Neural progenitor cell (in vitro differentiated cells): ENCODE results near the gene ENO2. TPM values are rescaled to one million over a fixed set of nuclear protein-coding genes. Genes with fewer than 3 reads are reported as not detected.
"Not testable (repeated sequence)": the region's sequence is repeated elsewhere in the genome, so short reads cannot be mapped to it uniquely, and the experiment has no call there.

Source experiments
- DNase-seq: peaks from one replicate; pipeline ENCODE4 v3.0.0-alpha.2; 2016; ENCODE audit warnings: low spot score
- H2AFZ ChIP-seq: fragments of 200-600 bp; sonication (generic); replicated peaks from 2 replicates; pipeline ENCODE4 v1.6.1; 2016; ENCODE audit warnings: antibody characterized with exemption
- H3F3A ChIP-seq: fragments of 200-600 bp; sonication (generic); 2 replicates; pipeline ENCODE4 v1.6.1; 2016; ENCODE audit warnings: antibody characterized with exemption, low read depth
- H3K27ac ChIP-seq: fragments of 200-600 bp; sonication (generic); 2 replicates; pipeline ENCODE4 v1.5.1; 2016; ENCODE audit warnings: mild to moderate bottlenecking
- H3K27me3 ChIP-seq: fragments of 200-600 bp; sonication (generic); 2 replicates; pipeline ENCODE4 v1.6.1; 2016; ENCODE audit warnings: mild to moderate bottlenecking, moderate library complexity
- H3K36me3 ChIP-seq: fragments of 200-600 bp; sonication (generic); 2 replicates; pipeline ENCODE4 v1.5.1; 2016
- H3K4me1 ChIP-seq: fragments of 200-600 bp; sonication (generic); 2 replicates; pipeline ENCODE4 v1.6.1; 2016; ENCODE audit warnings: mixed run types
- H3K4me2 ChIP-seq: fragments of 200-600 bp; sonication (generic); 2 replicates; pipeline ENCODE4 v1.6.1; 2016
- H3K4me3 ChIP-seq: fragments of 200-600 bp; sonication (generic); 2 replicates; pipeline ENCODE4 v1.5.1; 2016
- H3K79me2 ChIP-seq: fragments of 200-600 bp; sonication (generic); 2 replicates; pipeline ENCODE4 v1.6.1; 2016; ENCODE audit warnings: low read depth
- H3K9ac ChIP-seq: fragments of 200-600 bp; sonication (generic); 2 replicates; pipeline ENCODE4 v1.6.1; 2016
- H3K9me3 ChIP-seq: fragments of 200-600 bp; sonication (generic); 2 replicates; pipeline ENCODE4 v1.5.1; 2016; ENCODE audit warnings: low read depth
- H4K20me1 ChIP-seq: fragments of 200-600 bp; sonication (generic); 2 replicates; pipeline ENCODE4 v1.6.1; 2016; ENCODE audit warnings: low read depth
- H3K27ac Mint-ChIP-seq: 3 replicates; pipeline ENCODE4 v1.8.0; 2021; ENCODE audit warnings: mixed read lengths
- H3K27me3 Mint-ChIP-seq: 2 replicates; pipeline ENCODE4 v1.8.0; 2022; ENCODE audit warnings: low read depth, mild to moderate bottlenecking, inconsistent platforms, moderate library complexity, mixed read lengths; ENCODE audit not compliant: insufficient read depth
- H3K36me3 Mint-ChIP-seq: 3 replicates; pipeline ENCODE4 v1.8.0; 2021; ENCODE audit warnings: mixed read lengths
- H3K4me1 Mint-ChIP-seq: 3 replicates; pipeline ENCODE4 v1.8.0; 2021; ENCODE audit warnings: mixed read lengths
- H3K4me3 Mint-ChIP-seq: 3 replicates; pipeline ENCODE4 v1.8.0; 2021; ENCODE audit warnings: mild to moderate bottlenecking, moderate library complexity, mixed read lengths
- H3K9me3 Mint-ChIP-seq: 3 replicates; pipeline ENCODE4 v1.8.0; 2020; ENCODE audit warnings: mixed read lengths
- EZH2 ChIP-seq: fragments of 200-600 bp; sonication (generic); IDR thresholded peaks from 2 replicates; pipeline ENCODE4 v1.6.1; 2017; ENCODE audit warnings: antibody characterized with exemption, mild to moderate bottlenecking, moderate library complexity
- EZH2phosphoT487 ChIP-seq: fragments of 200-600 bp; sonication (generic); IDR thresholded peaks from 2 replicates; pipeline ENCODE4 v1.6.1; 2017; ENCODE audit warnings: antibody characterized with exemption
- total RNA-seq: library from RNA; depleted of rRNA; stranded (reverse); fragments of >200 nt; gene quantifications from 2 replicates; pipeline ENCODE4 v1.2.3, GENCODE V29; 2015; ENCODE audit warnings: low replicate concordance
- TF ChIP-seq, protein P1 (sequence below): fragments of 200-600 bp; sonication (generic); IDR thresholded peaks from 2 replicates; pipeline ENCODE4 v1.5.1; 2017; ENCODE audit warnings: antibody characterized with exemption, mild to moderate bottlenecking

ENO2 gene
- total RNA-seq, 1 donor from 2014 or later, result 82.2 TPM

GRCh38 chr12:6890789-6891645 is 23.4 kb upstream of the ENO2 start:
- peak overlapping the region; percentile 49 for H3K27ac ChIP-seq
- no peaks in the 10 kb centered on the region for H3K9me3 Mint-ChIP-seq
- H3K4me1 ChIP-seq, result peaks cover 18% of the 10 kb centered on the region
- H3K36me3 Mint-ChIP-seq, result no peaks in the 10 kb centered on the region
- no peaks in the 10 kb centered on the region for H3K9me3 ChIP-seq
- H3K36me3 ChIP-seq, result no peaks in the 10 kb centered on the region
- H2AFZ ChIP-seq, result peak overlapping the region; percentile 89
- peak overlapping the region; percentile 78 for H3K4me3 Mint-ChIP-seq
- H3K9ac ChIP-seq, result no peak overlapping the region
- H3K27me3 ChIP-seq, result no peaks in the 10 kb centered on the region
- H4K20me1 ChIP-seq, result no peaks in the 10 kb centered on the region
- H3K4me3 ChIP-seq, result peak overlapping the region; percentile 47
- peaks cover 32% of the 10 kb centered on the region for H3F3A ChIP-seq
- H3K4me1 Mint-ChIP-seq, result peaks cover 26% of the 10 kb centered on the region
- DNase-seq, result peak; percentile 99
- H3K4me2 ChIP-seq, result peak overlapping the region; percentile 81
- TF ChIP-seq, protein P1, sequence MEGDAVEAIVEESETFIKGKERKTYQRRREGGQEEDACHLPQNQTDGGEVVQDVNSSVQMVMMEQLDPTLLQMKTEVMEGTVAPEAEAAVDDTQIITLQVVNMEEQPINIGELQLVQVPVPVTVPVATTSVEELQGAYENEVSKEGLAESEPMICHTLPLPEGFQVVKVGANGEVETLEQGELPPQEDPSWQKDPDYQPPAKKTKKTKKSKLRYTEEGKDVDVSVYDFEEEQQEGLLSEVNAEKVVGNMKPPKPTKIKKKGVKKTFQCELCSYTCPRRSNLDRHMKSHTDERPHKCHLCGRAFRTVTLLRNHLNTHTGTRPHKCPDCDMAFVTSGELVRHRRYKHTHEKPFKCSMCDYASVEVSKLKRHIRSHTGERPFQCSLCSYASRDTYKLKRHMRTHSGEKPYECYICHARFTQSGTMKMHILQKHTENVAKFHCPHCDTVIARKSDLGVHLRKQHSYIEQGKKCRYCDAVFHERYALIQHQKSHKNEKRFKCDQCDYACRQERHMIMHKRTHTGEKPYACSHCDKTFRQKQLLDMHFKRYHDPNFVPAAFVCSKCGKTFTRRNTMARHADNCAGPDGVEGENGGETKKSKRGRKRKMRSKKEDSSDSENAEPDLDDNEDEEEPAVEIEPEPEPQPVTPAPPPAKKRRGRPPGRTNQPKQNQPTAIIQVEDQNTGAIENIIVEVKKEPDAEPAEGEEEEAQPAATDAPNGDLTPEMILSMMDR, result peak; percentile 79
- TF ChIP-seq EZH2, result no peak
- H3K27me3 Mint-ChIP-seq, result no peaks in the 10 kb centered on the region
- peak overlapping the region; percentile 97 for H3K27ac Mint-ChIP-seq
- H3K79me2 ChIP-seq, result no peaks in the 10 kb centered on the region

DNA sequence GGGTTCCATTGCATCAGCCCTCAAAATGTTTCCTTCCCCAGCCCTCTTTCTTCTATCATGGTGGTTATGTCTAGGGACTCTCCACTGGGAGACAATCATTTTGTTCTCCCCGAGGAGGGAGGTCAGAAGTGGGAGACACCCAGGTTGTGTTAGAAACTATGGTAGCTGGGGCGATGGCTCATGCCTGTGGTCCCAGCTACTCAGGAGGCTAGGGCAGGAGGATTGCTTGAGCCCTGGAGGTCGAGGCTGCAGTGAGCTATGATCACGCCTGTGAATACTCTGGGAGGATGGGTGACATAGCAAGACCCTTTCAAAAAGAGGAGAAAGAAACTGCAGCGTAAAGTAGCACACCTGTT is 22.8 kb upstream of the ENO2 start:
- no peak for DNase-seq
- no peaks in the 10 kb centered on the region for H3K36me3 Mint-ChIP-seq
- H3K79me2 ChIP-seq, result no peaks in the 10 kb centered on the region
- H3K36me3 ChIP-seq, result no peaks in the 10 kb centered on the region
- no peaks in the 10 kb centered on the region for H3K27me3 ChIP-seq
- no peaks in the 10 kb centered on the region for H4K20me1 ChIP-seq
- peak overlapping the region; percentile 86 for H3K27ac Mint-ChIP-seq
- H2AFZ ChIP-seq, result peak overlapping the region; percentile 89
- no peaks in the 10 kb centered on the region for H3K27me3 Mint-ChIP-seq
- H3K4me1 Mint-ChIP-seq, result peaks cover 23% of the 10 kb centered on the region
- H3K9ac ChIP-seq, result no peak overlapping the region
- peak overlapping the region; percentile 78 for H3K4me3 Mint-ChIP-seq
- H3K4me2 ChIP-seq, result peak overlapping the region; percentile 77
- H3K9me3 ChIP-seq, result no peaks in the 10 kb centered on the region
- H3K4me1 ChIP-seq, result peaks cover 15% of the 10 kb centered on the region
- peaks cover 28% of the 10 kb centered on the region for H3F3A ChIP-seq
- TF ChIP-seq EZH2 (no peak), EZH2phosphoT487 (no peak)
- TF ChIP-seq, protein P1, result no peak
- H3K9me3 Mint-ChIP-seq, result no peaks in the 10 kb centered on the region
- no peak overlapping the region for H3K27ac ChIP-seq
- H3K4me3 ChIP-seq, result peak overlapping the region; percentile 45

- H3K27ac ChIP-seq, H3K36me3 Mint-ChIP-seq, H3K9me3 Mint-ChIP-seq, H3K36me3 ChIP-seq, H3K4me2 ChIP-seq, H3K9ac ChIP-seq, DNase-seq, H3K27me3 ChIP-seq, H4K20me1 ChIP-seq, H3K27me3 Mint-ChIP-seq, H3K79me2 ChIP-seq, H3K4me1 ChIP-seq, H3K4me3 ChIP-seq, H2AFZ ChIP-seq, H3K9me3 ChIP-seq: not testable (repeated sequence)
- Mint-ChIP-seq H3K27ac (peak overlapping the region; percentile 74), H3K4me3 (peak overlapping the region; percentile 65), H3K4me1 (peaks cover 23% of the 10 kb centered on the region)
- peaks cover 20% of the 10 kb centered on the region for H3F3A ChIP-seq
Measured at GRCh38 chr12:6892683-6893082, 21.7 kb upstream of the ENO2 start.

DNA sequence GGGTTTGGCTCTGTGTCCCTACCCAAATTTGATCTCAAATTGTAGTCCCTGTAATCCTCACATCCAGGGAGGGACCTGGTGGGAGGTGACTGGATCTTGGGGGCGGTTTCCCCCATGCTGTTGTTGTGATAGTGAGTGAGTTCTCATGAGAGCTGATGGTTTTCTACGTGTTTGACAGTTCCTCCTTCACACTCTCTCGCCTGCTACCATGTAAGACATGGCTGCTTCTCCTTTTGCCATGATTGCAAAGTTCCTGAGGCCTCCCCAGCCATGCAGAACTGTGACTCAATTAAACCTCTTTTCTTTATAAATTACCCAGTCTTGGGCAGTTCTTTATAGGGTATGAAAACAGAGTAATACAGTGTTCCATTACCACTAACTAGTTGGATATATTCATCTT is 20.1 kb upstream of the ENO2 start:
- Histone ChIP-seq H3F3A (peaks cover 20% of the 10 kb centered on the region), H3K79me2 (no peaks in the 10 kb centered on the region), H3K27me3 (no peaks in the 10 kb centered on the region), H3K4me2 (no peak overlapping the region), H3K9me3 (no peaks in the 10 kb centered on the region), H3K4me1 (peaks cover 7% of the 10 kb centered on the region), H3K27ac (no peak overlapping the region), H3K9ac (no peak overlapping the region), H3K4me3 (no peak overlapping the region), H3K36me3 (no peaks in the 10 kb centered on the region), H4K20me1 (no peaks in the 10 kb centered on the region), H2AFZ (no peak overlapping the region)
- TF ChIP-seq EZH2phosphoT487 (no peak), EZH2 (no peak)
- TF ChIP-seq, protein P1, result no peak
- no peaks in the 10 kb centered on the region for H3K36me3 Mint-ChIP-seq
- no peak for DNase-seq
- no peaks in the 10 kb centered on the region for H3K27me3 Mint-ChIP-seq
- no peak overlapping the region for H3K4me3 Mint-ChIP-seq
- peaks cover 18% of the 10 kb centered on the region for H3K4me1 Mint-ChIP-seq
- no peaks in the 10 kb centered on the region for H3K9me3 Mint-ChIP-seq
- H3K27ac Mint-ChIP-seq, result no peak overlapping the region
